ENCODE measurements around the gene ZFYVE28. TPM values are rescaled to one million over a fixed set of nuclear protein-coding genes. Genes with fewer than 3 reads are reported as not detected.

ZFYVE28 gene
- total RNA-seq, 1 donor from 2014 or later, result 3.6 TPM

DNA sequence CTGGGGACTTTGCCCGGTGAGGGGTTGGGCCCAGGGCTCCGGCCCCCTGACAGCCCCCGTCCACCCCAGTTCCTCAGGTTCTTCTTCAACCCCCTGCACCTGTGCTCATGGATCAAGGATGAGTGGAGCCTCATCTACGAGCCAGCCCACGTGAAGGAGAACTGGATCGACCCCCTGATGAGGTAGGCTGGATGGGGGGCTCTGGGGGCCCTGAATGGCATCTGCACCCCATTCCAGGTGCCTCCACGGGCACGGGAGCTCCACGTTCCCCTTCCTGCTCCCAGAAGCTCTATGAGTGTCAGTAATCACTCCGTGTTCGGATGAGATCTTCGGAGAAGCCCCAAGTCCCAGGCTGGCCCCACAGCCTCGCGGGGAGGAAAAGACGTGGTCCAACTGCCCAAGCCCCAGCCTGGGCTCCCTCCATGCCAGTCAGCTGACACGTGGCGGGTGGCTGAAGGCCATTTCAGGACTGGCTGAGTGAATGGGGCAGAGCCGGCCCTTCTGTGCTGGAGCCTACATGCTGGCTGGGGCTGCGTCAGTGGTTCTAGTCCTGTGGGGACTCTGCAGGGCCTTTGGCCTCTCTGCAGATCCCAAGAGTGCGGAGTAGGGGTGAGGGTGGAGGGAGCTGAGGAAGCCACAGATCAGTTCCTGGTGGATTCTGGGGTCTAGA is 24.8 kb upstream of the ZFYVE28 start:
- Mint-ChIP-seq H3K27me3 (no peaks in the 10 kb centered on the region), H3K9me3 (no peaks in the 10 kb centered on the region), H3K36me3 (no peaks in the 10 kb centered on the region), H3K27ac (no peak overlapping the region), H3K4me1 (ENCODE audit: unreplicated experiment) (no peaks in the 10 kb centered on the region), H3K4me3 (no peak overlapping the region)
- no peak for DNase-seq (ENCODE audit: extremely low spot score, unreplicated experiment)
- TF ChIP-seq, protein P1, sequence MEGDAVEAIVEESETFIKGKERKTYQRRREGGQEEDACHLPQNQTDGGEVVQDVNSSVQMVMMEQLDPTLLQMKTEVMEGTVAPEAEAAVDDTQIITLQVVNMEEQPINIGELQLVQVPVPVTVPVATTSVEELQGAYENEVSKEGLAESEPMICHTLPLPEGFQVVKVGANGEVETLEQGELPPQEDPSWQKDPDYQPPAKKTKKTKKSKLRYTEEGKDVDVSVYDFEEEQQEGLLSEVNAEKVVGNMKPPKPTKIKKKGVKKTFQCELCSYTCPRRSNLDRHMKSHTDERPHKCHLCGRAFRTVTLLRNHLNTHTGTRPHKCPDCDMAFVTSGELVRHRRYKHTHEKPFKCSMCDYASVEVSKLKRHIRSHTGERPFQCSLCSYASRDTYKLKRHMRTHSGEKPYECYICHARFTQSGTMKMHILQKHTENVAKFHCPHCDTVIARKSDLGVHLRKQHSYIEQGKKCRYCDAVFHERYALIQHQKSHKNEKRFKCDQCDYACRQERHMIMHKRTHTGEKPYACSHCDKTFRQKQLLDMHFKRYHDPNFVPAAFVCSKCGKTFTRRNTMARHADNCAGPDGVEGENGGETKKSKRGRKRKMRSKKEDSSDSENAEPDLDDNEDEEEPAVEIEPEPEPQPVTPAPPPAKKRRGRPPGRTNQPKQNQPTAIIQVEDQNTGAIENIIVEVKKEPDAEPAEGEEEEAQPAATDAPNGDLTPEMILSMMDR (conservative IDR thresholded peaks at IDR 0.05), result no peak

DNA sequence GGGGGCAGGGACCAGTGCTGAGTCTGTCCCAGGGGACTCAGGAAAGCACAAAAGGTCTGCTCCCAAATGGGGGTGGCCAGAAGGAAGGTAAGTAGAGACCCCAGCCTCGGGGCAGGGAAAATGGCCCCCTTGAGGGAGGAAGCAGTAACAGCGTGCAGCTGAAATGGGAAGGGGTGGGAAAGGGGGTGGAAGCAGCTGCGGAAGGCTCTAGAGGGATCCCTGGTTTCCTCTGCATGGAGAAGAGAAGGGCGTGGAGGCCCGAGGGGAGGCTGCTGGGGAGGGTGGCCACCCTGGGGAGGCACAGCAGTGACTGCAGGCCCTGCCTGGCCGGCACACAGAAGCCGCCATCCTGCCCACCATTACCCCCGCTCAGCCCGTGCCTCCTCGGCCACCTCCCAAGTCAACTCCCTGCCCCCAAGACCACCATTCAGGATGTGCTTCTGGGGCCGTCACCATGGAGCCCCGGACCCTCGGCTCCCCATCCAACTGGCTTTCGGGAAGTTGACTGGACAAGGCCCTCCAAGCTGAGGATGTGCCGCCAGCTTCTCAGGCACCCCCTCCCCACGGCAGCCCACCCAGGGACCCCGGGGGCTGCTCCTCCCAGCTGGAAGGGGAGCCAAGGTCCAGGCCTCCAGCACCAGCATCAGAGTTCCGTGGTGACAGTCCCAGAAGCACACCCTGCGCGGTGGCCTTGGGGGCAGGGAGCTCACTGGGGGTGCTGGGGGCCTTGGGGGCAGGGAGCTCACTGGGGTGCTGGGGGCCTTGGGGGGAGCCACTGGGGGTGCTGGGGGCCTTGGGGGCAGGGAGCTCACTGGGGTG is 23.9 kb upstream of the ZFYVE28 start:
- Mint-ChIP-seq H3K4me3 (no peak overlapping the region), H3K9me3 (no peaks in the 10 kb centered on the region), H3K27me3 (no peaks in the 10 kb centered on the region), H3K27ac (no peak overlapping the region), H3K4me1 (ENCODE audit: unreplicated experiment) (no peaks in the 10 kb centered on the region), H3K36me3 (no peaks in the 10 kb centered on the region)
- DNase-seq (ENCODE audit: extremely low spot score, unreplicated experiment), result peak; percentile 67
- TF ChIP-seq, protein P1 (conservative IDR thresholded peaks at IDR 0.05), result no peak

DNA sequence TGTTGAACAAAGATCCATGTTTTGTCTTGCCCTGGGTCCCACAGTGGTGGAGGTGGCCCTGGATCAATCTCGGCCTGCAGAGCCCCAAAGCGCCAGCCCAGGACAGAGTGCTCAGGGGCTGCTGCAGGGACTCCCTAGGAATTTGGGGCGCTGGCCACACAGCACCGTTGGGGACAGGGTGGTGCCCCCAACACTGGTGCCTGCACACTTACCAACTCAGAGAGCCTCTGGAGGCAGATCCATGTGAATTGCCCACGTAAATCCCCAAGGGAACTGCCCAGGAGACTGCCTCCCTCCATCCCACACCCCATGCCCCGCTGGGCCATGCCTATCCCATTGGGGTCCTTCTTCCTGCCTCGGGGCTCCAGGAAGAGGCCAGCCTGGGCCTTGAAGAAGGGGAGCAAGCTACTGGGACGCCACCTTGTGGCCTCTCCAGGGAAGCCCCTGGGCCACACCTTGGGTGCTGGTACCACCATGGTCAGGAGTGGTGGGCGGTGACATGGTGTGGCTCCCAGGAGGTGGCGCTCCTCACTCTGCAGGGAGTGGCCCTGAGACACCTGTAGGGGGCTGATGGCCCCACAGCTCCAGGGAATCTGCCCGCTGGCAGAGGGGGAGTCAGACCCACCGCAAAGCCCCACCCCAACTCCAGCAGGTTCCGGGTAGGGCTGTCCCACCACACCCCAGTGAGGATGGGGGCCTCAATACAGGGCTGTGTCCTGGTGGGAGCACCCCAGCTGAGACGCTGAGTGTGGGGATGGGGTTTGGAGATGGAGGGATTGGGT is 23.1 kb upstream of the ZFYVE28 start:
- Mint-ChIP-seq H3K9me3 (no peaks in the 10 kb centered on the region), H3K27ac (no peak overlapping the region), H3K27me3 (no peaks in the 10 kb centered on the region), H3K36me3 (no peaks in the 10 kb centered on the region), H3K4me1 (ENCODE audit: unreplicated experiment) (no peaks in the 10 kb centered on the region), H3K4me3 (no peak overlapping the region)
- peak; percentile 69 for DNase-seq (ENCODE audit: extremely low spot score, unreplicated experiment)
- TF ChIP-seq, protein P1 (conservative IDR thresholded peaks at IDR 0.05), result peak; percentile 74

DNA sequence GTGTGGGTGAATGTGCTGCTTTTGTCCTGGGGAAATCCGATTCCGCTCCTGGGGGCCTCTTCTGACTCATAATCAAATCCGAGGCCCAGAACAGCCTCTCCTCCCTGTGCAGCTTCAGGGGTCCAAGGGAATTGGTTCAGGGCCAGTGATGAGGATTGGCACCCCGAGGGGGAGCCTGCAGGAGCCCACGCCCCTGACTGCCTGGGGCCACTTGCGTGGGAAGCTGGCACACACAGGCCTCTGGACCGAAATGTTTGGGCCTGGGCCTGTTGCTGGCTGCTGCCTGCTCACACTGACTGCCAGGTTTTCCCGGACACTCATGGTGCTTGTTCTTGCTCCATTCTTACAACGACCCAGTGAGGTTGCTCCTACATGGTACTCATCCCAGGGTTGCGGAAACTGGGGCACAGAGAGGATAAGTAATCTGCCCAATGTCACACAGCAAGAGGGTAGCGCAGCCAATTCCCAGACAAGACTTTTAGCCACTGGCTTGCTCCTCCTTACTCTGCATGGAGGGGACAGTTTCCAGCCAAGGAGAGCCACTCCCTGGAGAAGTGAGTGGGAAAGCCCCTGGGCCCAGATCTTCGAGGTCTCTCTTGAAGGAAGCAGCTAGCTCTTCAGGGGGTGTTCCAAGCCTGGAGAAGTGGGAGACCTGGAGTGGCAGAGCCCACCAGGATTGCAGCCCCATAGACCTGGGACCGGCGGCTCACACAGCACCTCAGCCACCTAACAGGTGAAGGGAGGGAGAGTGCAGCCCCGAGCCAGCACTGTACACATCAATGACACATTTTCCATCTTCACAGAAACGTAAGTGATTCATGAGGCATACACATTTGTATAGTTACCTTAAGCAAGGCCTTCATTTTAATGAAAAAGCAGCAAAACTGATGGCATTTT is 20.6 kb upstream of the ZFYVE28 start:
- Mint-ChIP-seq H3K9me3 (no peaks in the 10 kb centered on the region), H3K4me3 (no peak overlapping the region), H3K4me1 (ENCODE audit: unreplicated experiment) (no peaks in the 10 kb centered on the region), H3K27me3 (peaks cover 3% of the 10 kb centered on the region), H3K27ac (no peak overlapping the region), H3K36me3 (no peaks in the 10 kb centered on the region)
- TF ChIP-seq, protein P1 (conservative IDR thresholded peaks at IDR 0.05), result no peak
- no peak for DNase-seq (ENCODE audit: extremely low spot score, unreplicated experiment)
